Amniotic epithelial cell (primary cell): Measurements from ENCODE around the gene ALDH3B1.

ENCODE experiments used
- DNase-seq: peaks from one replicate; pipeline ENCODE4 v3.0.0-alpha.2; 2010; ENCODE audit warnings: low read depth

ALDH3B1 gene

DNA sequence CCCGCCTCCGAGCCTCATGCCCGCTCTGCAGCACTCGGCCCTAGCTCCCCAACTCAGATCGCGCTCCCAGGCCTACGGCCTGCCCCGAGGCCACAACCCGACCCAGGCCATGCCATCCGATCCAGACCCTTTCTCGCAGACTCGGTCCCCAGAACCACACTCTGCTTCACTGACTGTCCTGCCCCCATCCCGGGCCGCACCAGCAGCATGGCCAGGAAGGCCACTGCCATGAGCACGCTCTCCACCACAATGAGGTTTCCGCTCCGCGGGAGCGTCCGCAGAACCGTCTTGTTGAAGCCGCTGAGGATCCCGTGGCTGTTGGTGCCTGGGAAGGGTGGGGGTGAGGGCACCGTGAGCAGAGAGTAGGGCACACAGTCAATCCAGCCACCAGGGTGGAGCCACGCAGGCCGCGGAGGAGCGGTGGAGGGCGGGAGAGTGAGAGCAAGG lies 12.6 kb upstream of the ALDH3B1 start:
- DNase-seq, result no peak

DNA sequence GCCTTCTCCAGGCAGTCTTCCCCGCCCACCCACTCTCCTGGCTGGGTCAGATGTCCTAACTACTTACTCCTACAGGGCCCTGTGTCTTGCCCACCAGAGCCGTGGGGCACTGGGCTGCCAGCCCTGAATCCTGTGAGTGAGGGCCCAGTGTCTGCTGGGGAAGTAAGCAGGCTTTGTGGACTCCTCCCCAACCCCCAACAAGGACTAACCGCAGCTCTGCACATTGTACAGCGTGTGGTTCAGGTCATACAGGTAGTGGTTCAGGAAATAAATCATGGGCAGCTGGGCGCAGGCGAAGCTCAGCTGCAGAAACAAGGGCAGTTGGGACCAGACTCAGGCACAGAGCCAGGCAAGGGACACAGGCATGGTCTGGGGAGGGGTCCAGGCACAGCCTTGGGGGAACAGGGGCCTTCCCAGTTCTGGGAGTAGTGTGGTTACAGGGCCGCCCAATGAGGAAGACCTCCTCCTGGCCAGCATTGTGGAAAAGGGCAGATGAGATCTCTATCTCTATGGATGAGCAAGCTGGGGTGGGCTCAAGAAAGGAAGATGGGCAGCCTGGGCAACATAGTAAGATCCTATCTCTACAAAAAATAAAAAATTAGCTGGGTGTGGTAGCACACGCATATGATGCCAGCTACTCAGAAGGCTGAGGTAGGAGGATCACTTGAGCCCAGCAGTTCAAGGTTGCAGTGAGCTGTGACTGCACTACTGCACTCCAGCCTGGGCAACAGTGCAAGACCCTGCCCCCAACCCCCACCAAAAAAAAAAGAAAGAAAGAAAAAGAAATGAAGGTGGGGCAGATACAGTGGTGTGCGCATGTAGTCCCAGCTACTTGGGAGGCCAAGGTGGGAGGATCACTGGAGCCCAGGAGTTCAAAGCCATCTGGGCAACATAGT lies 11.7 kb upstream of the ALDH3B1 start:
- DNase-seq, result no peak

DNA sequence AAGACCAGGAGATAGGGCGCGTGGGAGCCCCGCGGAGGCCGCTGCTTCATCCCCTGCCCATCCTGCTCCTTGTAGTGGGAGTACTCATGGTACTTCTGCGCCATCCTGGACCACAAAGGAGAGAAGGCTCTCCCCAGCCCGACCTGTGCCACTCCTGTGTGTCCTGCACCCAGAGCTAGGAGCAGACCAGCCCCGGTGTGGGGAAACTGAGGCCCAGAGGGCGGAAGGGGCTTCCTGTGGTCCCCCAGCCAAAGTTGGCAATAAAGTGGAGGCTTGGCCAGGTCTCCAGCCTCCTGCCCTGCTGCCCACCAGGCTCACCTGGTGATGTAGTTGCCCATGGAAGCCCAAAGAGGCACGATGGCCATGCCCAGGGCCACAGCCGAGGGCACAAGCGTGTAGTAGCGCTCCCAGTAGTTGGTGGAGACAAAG lies 10.9 kb upstream of the ALDH3B1 start:
- no peak for DNase-seq

DNA sequence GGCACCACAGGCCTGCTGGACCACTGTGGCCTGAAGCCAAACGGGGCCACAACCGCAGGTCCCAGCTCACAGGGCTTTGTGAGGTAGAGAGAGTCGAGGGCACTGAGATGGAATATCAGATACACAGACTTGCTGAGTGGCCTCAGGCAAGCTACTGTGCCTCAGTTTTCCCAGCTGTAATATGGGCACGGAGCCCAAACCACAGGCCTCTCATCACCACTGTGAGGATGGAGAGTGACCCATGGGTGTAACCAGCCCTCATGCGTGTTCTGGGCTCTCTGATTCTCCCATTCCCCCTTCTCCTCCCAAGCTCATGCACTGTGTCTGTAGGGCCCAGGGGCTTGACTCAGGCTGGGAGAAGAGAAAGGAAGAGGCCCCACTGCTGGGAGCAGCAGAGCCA lies 10.4 kb upstream of the ALDH3B1 start:
- DNase-seq, result no peak

DNA sequence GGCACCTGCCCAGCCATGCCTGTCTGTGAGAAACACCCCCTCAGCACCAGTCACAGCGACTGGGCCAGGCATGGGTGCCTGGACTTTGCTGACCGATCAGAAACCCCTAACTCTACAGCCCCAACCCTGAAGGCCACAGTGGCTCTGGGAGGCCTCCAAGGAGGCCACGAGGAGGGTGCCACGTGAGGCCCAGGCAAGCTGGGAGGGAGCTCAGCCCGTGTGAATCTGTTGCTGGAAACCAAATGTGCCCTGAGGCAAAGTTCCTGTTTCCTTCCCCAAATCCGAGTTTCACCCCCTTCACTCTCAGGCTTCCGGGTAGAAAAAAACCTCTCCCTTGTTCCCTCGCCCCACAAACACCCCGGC lies 7.6 kb upstream of the ALDH3B1 start:
- DNase-seq, result no peak

DNA sequence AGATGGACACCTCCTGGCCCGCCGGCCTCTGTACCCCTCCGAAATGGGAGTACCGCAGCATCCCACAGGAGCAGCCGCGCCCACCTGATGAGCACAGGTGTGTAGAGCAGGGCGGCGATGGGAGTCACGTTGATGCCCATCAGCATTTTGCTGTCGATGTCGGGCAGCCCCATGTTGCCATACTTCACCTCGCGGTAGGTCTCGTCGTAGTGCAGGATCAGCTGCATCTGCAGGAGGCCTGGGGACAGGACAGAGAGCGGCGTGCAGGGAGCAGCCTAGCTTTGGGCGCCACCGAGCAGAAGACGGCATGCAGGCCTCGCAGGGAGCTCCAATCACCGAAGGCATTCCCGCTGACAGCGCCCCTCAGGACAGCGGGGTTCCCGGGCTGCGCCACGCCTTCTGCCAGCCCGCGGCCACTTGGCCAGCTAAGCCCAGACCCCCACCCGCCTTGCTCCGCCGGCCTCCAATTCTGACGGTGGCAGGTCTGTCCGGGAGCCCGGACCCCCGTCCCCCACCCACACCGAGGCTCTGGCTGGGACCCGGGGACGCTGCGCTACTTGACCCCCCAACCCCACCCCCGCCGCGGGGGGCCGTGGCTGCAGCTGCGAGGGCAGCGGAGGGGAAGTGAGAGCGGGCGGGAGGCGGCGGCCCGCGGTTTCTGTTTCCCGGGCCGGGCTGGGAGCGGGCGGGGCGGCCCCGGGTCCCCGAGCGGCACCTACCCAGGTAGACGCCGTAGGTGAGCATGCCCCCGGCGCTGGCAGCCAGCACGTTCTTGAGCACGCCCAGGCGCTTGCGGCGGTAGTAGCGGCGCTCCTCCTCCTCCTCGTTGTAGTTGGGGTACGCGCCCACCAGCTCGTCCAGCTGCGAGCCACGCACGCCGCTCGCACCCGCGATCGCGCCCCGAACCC lies 6.9 kb upstream of the ALDH3B1 start:
- DNase-seq, result no peak

DNA sequence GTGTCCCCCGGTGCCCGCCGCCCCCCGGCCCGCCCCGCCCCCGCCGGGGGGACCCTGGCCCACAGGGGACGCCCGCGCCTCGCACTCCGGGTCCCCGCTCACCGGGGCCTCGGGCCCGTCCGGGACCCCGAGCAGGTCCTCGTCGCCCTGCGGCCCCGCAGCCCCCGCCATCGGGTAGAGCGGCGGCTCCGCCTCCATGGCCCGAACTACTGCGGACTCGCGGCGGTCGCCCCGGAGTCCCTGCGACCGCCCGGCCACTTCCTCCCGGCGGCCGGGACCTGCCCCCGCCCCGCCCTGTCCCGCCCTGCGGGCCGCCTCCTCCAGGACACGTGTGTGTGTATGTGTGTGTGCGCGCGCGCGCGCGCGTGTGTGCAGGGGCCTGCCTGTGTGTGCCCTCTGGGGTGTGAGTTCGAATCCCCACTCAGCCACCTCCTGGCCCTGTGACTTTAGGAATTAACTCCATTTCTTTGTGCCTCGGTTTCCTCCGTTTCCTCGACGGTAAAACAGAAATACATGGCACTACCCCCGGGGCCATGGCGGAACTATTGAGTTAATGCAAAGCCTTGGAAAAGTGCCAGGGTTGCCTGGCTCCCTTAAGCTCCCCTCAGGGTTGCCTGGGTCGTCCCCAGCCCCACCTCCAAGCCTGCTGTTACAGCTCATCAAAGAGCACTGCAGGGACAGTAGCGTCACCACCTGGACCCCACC lies 6.1 kb upstream of the ALDH3B1 start, which contains the start of gene UNC93B1:
UNC93B1 (minus strand) TSS at position 252 of the 705 bp plus-strand sequence; CDS start at position 198, 54 bp downstream.
- peak; percentile 61 for DNase-seq

DNA sequence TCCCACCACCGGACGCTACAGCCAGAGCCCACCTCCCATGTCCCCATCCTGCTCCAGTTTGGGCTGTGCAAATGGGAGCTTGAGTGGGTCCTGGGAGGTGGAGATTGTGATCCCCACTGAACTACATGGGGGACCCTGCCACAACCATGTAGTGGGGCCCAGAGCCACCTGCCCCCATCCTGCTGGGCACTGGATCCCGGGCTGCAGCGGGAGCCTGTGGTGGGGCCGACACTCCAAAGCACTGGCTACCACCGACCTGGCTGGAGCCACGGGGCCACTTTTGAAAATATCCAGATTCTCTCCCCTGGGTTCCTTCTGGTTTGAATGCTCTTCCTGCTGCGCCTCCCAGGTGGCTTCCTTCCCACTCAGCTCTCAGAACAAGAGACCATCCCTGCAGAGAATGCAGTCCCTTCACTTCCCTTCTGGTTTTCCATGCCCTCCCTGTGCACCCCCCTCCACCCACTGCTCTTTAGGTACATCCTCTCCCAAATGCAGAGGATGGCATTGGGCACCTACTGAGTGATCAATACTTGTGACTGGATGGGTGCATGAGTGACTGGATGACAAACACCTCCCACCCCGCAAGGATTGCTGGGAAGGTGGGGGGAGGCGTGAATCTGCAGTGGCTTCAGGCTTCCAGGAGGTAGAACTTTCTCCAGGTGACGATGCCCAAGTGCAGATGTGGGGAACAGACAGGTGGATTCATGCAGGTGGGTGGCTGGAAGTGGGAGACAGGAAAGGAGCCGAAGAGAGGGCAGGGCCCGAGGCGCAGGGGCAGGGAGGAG lies 5.4 kb upstream of the ALDH3B1 start:
- no peak for DNase-seq

DNA sequence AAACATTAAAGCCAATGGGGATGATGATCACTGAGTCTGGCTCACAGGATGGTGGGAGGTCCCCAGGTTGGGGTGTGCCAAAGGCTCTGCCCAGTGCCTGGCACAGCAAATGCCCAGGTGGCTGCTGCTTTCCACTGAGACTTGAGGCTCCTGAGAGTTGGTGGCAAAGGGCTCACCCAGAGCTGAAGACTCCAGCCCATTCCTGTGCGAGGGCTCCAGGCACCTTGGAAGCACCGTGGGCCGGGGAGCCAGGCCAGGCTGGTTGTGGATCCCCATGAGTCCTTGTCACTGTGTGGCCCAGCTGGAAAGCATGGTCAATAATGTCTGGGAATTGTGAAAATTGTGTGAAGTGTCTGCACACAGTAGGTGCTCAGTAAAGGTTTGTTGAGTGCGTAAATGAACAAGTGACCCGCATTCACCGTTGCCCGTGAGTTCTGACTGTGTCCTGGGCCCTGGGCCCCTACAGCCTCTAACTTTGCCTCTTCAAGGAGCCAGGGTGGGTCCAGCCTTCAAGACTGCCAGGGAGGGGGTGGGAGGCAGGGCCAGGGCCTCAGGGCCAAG lies 3.4 kb upstream of the ALDH3B1 start:
- DNase-seq, result no peak

DNA sequence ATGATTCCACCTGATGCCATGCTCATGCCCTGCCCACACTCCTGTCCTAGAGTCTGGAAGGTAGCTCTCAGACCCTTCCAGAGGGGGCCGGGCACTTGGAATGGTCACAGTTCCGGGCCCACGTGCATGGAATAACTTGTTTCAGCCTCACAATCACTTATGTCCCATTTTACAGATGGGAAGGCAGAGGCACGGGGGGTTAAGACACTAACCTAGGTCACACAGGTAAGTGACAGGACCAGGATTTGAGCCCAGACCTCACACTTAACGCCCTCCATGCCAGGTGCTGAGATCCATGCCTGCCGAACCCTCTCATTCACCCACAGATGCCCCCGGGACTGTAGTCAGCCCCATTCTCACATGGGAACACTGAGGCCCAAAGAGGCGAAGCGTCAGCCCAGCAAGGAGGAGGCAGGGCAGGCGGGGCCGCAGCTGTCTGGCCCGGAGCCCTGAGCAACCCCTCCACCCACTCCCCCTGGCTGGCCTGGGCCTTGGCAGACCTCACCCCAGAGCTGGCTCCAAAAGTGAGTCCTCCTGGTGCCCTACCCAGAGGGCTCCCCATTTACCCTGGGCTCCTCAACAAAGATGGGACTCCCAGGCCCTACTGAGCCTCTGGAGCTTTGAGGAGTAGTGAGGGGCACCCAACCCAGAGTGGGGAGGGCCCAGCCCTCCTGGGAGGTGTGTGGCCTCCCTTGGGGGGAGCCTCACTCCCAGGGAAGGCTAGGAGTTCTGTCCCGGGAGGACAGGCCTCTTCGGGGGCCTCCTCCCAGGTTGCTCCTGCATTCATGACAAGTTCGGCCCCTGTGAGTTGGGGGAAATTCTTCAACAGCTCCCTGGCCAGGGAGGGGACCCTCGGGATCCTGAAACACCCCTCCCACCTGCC lies 2.4 kb upstream of the ALDH3B1 start:
- no peak for DNase-seq

DNA sequence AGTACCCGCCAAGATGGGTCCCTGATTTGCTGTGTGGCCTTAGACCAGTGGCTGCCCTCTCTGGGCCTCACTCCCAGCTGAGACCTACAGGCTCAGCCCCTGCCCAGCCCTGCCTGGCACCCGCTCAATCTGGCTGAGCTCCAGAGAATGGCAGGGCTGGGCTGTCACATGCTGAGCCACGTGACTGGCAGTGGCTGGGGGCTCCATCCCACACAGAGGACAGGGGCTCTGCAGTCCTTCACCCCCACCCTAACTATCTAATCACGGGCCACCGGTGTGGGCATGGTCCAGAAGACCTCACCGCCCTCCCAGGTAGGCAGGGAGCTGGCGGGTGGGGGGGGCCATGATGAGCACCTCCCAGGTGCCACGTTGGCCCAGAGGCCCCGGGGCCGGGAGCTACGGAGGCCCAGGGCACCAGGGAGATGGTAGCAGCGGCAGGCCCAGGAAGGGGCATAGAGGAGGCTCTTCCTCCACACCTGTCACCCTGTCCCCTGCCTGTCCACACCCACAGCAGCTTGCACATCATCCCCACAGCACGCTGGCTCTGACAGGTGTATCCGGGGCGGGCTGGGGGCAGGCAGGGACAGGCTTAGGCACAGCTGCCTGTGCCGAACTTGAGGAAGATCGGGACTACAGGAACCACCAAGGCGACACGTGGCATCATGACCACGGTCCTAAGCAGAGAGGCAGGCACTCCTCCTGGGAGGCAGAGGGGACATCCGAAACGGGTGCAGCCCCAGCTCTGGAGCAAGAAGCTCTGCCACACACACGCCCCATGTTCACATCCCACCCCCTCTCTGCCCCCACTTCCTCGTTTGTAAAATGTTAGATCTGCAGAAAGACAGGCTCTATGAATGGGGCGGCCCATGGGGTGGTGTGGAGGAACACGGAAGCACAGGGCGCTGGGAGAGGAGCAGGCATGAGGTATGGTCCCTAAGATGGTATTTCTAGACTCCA lies 1.5 kb upstream of the ALDH3B1 start:
- no peak for DNase-seq

DNA sequence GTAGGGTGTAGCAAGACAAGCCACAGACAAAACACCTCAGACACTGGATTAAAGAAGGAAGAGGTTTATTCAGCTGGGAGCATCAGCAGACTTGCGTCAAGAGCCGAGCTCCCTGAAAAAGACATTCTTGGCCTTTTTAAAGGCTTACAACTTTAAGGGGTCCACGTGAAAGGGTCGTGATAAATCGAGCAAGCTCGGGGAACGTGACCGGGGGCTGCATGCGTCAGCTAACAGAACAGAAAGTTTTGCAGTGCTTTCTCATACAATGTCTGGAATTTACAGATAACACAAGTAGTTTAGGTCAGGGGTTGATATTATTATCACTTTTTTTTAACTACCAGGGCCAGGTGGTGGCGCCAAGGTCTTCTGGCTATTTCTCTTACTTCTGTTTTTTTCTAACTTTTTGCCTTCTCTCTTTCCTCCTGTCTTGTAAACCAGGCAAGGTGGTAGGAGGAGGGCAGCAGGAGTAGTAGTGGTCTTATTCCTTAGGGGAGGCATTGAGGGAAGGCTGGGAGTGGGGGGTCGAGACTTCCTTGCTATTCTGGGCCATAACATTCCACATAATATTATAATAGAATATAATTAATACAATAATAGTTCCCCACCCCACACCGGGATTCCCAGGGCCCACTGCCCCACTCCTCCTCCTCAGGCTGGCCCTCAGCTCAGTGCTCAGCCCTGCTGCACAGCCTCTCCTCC lies 587 bp upstream of the ALDH3B1 start:
- DNase-seq, result peak; percentile 86

DNA sequence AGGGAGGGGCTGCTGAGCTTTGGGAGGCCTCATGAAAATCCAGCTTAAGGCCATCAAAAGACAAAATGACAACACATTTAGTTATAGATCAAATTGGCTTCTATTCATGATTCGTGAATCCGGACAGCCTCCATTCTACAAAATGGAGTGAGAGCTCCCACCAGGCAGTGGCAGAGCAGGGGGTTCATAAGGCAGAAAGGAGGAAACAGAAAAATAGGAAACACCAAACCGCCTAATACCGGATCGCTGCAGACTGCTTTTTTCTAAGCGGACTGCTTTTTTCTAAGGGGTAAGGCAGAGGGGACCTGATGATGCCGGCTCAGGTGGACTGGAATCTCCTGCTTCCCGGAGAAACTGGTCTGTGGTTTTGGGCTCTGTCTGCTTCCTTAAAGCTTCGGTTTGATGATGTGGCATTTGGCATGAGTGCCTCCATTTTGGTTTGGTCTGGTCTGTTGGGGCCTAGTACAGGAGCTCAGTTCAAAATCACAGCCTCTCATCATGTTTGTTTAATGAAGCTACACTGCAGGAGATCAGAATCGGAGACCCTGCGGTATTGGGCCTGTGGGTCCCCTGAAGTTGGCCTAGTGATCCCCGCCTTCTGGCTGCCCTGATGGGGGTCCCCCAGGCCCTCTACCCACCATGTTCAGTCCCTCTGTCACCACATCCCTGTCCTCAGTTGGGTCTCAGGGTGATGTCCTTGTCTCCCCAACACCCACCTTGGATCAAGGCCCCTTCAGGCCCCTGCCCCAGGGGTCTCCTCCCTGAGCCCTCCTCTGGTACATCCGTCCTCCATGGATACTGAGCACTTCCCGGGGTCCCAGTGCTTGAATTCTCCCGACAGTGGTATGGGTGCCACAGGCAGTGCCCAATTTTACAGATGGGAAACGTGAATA lies 1.2 kb downstream of the ALDH3B1 start:
- no peak for DNase-seq

DNA sequence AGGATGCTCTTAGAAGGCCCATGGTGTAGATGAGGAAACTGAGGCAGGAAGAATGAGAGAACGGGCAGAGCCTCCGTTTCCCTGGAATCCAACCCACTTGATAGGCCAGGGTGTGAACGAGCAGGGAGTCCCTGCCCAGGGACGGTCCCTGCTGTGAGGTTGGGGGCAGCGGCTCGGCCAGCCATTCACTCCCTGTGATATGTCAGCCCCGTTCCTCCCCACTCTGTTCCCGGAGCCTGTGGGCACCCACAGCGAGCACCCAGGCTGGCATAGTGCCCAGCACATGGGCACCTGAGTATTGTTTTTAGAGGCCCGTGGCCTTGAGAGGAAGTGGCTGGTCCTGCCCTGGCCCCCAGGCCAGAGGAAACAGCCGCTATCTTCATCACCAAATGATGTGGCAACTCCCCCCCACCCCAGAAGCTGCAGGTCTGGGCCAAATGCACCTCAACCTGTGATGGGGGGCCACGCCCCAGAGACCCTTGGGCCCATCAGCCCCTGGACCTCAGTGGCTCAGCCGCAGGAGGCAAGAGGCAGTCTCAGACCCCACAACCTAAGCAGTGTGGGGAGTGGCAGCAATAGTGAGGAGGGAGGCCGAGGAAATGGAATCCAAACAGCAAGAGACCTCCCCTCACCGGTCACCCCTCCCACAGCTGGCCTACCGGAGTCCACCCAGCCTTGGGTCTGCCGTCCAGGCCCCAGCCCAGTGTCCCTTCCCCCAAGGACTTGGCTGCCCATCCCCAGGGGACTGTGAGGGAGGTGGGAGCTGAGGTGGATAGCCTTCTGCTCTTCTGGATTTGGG lies 2.1 kb downstream of the ALDH3B1 start:
- no peak for DNase-seq

DNA sequence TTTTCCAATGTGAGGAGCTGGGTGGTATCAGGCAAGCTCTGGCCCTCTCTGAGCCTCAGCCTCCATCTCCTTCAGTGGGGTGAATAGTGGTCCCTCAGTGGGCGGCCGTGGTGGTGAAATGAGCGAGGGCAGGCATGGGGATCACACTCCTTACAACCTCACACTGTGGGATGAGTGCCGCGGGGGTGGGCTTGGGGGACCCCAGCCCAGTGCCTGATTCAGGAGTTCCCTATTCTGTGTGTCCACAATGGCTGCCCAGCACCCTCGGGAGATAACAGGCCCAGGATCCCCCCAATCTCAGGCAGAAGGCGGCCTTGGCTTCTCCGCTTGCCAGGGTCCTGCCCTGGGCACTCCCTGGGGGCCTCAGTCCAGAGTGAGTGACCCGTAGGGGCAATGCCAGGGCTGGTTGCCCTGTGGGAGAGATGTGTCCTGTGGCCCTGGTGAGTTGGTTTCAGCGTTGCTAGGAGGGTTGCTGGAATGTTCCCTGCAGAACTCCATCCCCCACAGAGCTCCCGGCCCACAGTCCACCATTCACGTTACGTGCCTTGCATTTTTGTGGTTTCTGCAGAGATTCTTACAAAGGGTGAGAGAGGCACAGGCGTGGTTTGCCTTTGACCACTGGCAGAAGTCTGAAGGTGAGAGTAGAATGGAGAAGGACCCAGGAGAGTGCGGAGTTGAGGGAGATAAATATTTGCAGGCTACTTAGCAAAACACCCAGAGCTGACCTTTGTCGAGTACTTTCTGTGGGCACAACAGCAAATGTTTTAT lies 2.9 kb downstream of the ALDH3B1 start:
- peak; percentile 98 for DNase-seq
